Nephron (organoid): Measurements from ENCODE around the gene SRBD1.
A peak's percentile ranks its signal among the peaks of the same experiment; 100 is the strongest.
"Not testable (repeated sequence)": the region's sequence is repeated elsewhere in the genome, so short reads cannot be mapped to it uniquely, and the experiment has no call there.

Experiments
- H3K27ac Mint-ChIP-seq, 3 experiments: 2 replicates each; pipeline ENCODE4 v1.8.0; 2020; ENCODE audit warnings: mixed read lengths in 3 of 3, mild to moderate bottlenecking in 2 of 3, moderate library complexity in 1 of 3
- H3K27me3 Mint-ChIP-seq: 2 replicates; pipeline ENCODE4 v1.8.0; 2021; ENCODE audit warnings: low read depth, mild to moderate bottlenecking, moderate library complexity, mixed read lengths
- H3K36me3 Mint-ChIP-seq: 2 replicates; pipeline ENCODE4 v1.8.0; 2020; ENCODE audit warnings: low read depth, mixed read lengths
- H3K4me1 Mint-ChIP-seq: 2 replicates; pipeline ENCODE4 v1.8.0; 2020; ENCODE audit warnings: mixed read lengths
- H3K4me3 Mint-ChIP-seq, 3 experiments: 2 replicates each; pipeline ENCODE4 v1.8.0; 2020; ENCODE audit warnings: mild to moderate bottlenecking in 3 of 3, mixed read lengths in 3 of 3, moderate library complexity in 2 of 3
- H3K9me3 Mint-ChIP-seq: 2 replicates; pipeline ENCODE4 v1.8.0; 2020; ENCODE audit warnings: mixed read lengths
- CTCF ChIP-seq, 3 experiments: fragments of 200-600 bp; sonication (generic); IDR thresholded peaks; one replicate each; pipeline ENCODE4 v1.5.0; 2021; ENCODE audit warnings: antibody characterized with exemption in 3 of 3; ENCODE audit not compliant: unreplicated experiment in 3 of 3

The SRBD1 gene

DNA sequence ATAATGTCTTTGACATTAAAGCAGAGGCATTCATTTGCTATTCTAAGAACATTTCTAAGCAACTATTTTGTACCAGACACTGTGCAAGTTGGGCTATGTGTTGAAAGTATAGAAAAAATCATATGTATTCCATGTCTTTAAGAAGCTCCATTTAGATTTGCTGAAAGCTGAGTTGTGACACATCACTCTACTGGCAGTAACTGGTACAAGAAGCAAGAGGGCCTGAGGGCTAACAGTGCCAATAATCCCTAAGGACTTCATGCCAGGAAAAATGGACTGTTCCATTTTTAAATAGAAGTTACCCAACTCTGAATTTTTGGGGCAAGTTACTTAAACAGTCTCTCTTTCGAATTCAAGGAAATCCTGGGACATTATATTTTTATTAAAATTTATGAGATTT, 178.7 kb downstream of the SRBD1 start:
- TF ChIP-seq CTCF (IDR thresholded peaks at IDR 0.05; ENCODE audit: unreplicated experiment in 3 of 3): no peak
- H3K4me1 Mint-ChIP-seq: no peaks in the 10 kb centered on the region
- peaks cover 65% of the 10 kb centered on the region for H3K36me3 Mint-ChIP-seq
- H3K27me3 Mint-ChIP-seq: no peaks in the 10 kb centered on the region
- no peak overlapping the region for H3K4me3 Mint-ChIP-seq
- H3K9me3 Mint-ChIP-seq: peaks cover 40% of the 10 kb centered on the region
- H3K27ac Mint-ChIP-seq: no peak overlapping the region

- H3K36me3 Mint-ChIP-seq: peaks cover 38% of the 10 kb centered on the region
- not testable (repeated sequence) for H3K4me3 Mint-ChIP-seq, H3K27me3 Mint-ChIP-seq, H3K4me1 Mint-ChIP-seq, H3K27ac Mint-ChIP-seq
- H3K9me3 Mint-ChIP-seq: peaks cover 22% of the 10 kb centered on the region
These were observed 185.0 kb downstream of the SRBD1 start for GRCh38 chr2:45426025-45426424.

- no peaks in the 10 kb centered on the region for H3K27me3 Mint-ChIP-seq
- no peaks in the 10 kb centered on the region for H3K9me3 Mint-ChIP-seq
- peaks cover 20% of the 10 kb centered on the region for H3K36me3 Mint-ChIP-seq
- no peaks in the 10 kb centered on the region for H3K4me1 Mint-ChIP-seq
- H3K27ac Mint-ChIP-seq: no peak overlapping the region
- no peak for TF ChIP-seq CTCF (IDR thresholded peaks at IDR 0.05; ENCODE audit: unreplicated experiment in 3 of 3)
- no peak overlapping the region for H3K4me3 Mint-ChIP-seq
These were observed 188.1 kb downstream of the SRBD1 start for GRCh38 chr2:45422921-45423320.

DNA sequence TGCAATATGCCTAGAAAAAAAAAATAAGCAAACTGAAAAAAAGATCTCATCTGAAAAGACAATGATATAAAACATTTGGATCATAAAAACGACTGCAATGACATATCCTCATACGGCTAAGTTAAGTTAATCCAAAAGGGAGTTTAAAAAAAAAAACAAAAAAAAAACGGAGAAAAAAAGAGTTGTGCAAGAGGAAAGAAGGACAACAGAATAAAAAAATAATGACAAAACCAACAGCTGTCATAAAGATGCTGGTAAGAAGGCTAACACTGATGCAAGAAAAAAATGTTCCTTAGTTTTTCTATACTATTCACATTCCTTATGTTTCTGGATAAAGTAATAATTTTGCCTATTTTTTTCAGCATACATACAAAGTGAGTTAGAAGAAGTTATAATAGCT, 192.5 kb downstream of the SRBD1 start:
- Mint-ChIP-seq H3K4me3 (no peak overlapping the region), H3K27me3 (no peaks in the 10 kb centered on the region), H3K36me3 (peaks cover 20% of the 10 kb centered on the region), H3K4me1 (peaks cover under 1% of the 10 kb centered on the region), H3K27ac (no peak overlapping the region), H3K9me3 (no peaks in the 10 kb centered on the region)
- no peak for TF ChIP-seq CTCF (IDR thresholded peaks at IDR 0.05; ENCODE audit: unreplicated experiment in 3 of 3)

DNA sequence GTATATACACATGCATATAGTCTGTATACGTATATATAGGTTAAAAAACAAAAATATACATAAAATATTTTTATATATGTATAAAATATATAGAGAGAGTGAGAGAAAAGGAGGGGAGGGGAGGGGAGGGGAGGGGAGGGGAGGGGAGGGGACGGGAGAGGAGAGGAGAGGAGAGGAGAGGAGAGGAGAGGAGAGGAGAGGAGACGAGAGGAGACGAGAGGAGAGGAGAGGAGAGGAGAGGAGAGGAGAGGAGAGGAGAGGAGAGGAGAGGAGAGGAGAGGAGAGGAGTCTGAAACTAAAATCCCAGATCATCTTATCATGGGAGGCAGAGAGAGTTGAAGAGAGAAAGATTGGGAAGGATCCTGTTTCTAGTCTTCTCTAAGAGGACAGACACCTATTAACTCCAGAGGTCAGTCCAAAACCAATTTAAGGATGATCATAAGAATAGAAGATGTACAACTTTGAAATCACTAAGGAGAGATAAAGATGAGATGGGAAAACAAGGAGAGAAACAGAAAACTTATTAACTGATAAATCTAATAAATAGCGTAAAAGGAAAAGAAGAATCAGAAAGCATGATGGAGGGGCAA, 195.4 kb downstream of the SRBD1 start:
- no peak overlapping the region for H3K4me3 Mint-ChIP-seq
- H3K27me3 Mint-ChIP-seq: no peaks in the 10 kb centered on the region
- no peaks in the 10 kb centered on the region for H3K9me3 Mint-ChIP-seq
- no peak for TF ChIP-seq CTCF (IDR thresholded peaks at IDR 0.05; ENCODE audit: unreplicated experiment in 3 of 3)
- no peak overlapping the region for H3K27ac Mint-ChIP-seq
- peaks cover 7% of the 10 kb centered on the region for H3K4me1 Mint-ChIP-seq
- H3K36me3 Mint-ChIP-seq: peaks cover 37% of the 10 kb centered on the region

GRCh38 chr2:45412754-45413379, 198.2 kb downstream of the SRBD1 start:
- Mint-ChIP-seq H3K4me3 (no peak overlapping the region), H3K9me3 (no peaks in the 10 kb centered on the region), H3K36me3 (peaks cover 33% of the 10 kb centered on the region), H3K27me3 (no peaks in the 10 kb centered on the region), H3K4me1 (peaks cover 7% of the 10 kb centered on the region), H3K27ac (peak overlapping the region; percentile 20 to 63 (median 32))
- no peak for TF ChIP-seq CTCF (IDR thresholded peaks at IDR 0.05; ENCODE audit: unreplicated experiment in 3 of 3)
